Measurements from ENCODE around the gene TMC8.

DNA sequence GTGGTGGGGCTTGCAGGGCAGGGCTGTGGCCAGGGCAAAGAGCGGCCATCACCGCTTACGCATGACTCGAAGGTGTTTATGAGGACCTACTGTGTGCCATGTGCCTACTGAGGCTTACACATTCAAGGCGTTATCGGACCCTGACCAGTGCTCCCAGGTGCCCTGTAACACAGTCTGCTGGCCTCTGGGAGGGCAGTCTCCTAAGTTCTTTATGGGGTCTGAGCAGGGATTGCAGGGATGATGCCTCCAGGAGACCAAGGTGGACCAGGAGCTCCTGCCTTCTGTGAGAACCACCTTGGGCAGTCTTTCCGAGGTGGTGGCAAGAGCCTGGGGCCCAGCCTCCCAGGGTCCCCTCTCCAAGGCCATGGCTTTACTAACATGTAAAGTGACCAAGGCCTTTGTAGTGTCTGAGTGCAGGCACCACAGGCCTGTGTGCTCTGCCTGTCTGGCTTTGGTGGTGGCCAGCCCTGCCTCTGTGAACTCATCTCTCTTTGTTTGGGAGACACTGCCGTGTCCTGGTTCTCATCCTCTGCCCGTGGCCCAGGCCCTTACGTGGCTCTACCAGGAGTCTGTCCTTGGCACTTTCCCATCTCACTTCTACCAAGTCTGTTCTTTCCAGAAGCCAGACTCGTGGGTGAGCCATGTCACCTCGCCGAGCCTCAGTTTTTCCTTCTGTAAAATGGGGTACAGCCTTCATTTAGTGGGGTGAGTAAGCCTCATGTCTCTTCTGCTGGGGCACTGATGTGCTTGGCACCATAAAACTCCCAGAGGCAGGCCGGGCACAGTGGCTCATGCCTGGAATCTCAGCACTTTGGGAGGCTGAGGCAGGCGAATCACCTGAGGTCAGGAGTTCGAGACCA lies 34.4 kb downstream of the TMC8 start:
- no peak for TF ChIP-seq YY1 (IDR thresholded peaks at IDR 0.05; ENCODE audit: low read depth)
- TF ChIP-seq, protein P1, sequence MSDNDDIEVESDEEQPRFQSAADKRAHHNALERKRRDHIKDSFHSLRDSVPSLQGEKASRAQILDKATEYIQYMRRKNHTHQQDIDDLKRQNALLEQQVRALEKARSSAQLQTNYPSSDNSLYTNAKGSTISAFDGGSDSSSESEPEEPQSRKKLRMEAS (IDR thresholded peaks at IDR 0.05): no peak
- no peak for TF ChIP-seq EP300 (IDR thresholded peaks at IDR 0.05; ENCODE audit: borderline replicate concordance)
- TF ChIP-seq, protein P2, sequence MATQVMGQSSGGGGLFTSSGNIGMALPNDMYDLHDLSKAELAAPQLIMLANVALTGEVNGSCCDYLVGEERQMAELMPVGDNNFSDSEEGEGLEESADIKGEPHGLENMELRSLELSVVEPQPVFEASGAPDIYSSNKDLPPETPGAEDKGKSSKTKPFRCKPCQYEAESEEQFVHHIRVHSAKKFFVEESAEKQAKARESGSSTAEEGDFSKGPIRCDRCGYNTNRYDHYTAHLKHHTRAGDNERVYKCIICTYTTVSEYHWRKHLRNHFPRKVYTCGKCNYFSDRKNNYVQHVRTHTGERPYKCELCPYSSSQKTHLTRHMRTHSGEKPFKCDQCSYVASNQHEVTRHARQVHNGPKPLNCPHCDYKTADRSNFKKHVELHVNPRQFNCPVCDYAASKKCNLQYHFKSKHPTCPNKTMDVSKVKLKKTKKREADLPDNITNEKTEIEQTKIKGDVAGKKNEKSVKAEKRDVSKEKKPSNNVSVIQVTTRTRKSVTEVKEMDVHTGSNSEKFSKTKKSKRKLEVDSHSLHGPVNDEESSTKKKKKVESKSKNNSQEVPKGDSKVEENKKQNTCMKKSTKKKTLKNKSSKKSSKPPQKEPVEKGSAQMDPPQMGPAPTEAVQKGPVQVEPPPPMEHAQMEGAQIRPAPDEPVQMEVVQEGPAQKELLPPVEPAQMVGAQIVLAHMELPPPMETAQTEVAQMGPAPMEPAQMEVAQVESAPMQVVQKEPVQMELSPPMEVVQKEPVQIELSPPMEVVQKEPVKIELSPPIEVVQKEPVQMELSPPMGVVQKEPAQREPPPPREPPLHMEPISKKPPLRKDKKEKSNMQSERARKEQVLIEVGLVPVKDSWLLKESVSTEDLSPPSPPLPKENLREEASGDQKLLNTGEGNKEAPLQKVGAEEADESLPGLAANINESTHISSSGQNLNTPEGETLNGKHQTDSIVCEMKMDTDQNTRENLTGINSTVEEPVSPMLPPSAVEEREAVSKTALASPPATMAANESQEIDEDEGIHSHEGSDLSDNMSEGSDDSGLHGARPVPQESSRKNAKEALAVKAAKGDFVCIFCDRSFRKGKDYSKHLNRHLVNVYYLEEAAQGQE (IDR thresholded peaks at IDR 0.05; ENCODE audit: low read depth): no peak
- no peak for TF ChIP-seq FOXM1 (IDR thresholded peaks at IDR 0.05; ENCODE audit: borderline replicate concordance, low read depth)
- no peak for TF ChIP-seq RAD21 (IDR thresholded peaks at IDR 0.05; ENCODE audit: low read depth)
- TF ChIP-seq EGR1 (IDR thresholded peaks at IDR 0.05): no peak
- no peak for TF ChIP-seq TCF12 (IDR thresholded peaks at IDR 0.05; ENCODE audit: low read depth)
- no peak for TF ChIP-seq NFIC (IDR thresholded peaks at IDR 0.05)

Data from Ishikawa (cell line).